ENCODE results near the gene MUTYH.

MUTYH gene

DNA sequence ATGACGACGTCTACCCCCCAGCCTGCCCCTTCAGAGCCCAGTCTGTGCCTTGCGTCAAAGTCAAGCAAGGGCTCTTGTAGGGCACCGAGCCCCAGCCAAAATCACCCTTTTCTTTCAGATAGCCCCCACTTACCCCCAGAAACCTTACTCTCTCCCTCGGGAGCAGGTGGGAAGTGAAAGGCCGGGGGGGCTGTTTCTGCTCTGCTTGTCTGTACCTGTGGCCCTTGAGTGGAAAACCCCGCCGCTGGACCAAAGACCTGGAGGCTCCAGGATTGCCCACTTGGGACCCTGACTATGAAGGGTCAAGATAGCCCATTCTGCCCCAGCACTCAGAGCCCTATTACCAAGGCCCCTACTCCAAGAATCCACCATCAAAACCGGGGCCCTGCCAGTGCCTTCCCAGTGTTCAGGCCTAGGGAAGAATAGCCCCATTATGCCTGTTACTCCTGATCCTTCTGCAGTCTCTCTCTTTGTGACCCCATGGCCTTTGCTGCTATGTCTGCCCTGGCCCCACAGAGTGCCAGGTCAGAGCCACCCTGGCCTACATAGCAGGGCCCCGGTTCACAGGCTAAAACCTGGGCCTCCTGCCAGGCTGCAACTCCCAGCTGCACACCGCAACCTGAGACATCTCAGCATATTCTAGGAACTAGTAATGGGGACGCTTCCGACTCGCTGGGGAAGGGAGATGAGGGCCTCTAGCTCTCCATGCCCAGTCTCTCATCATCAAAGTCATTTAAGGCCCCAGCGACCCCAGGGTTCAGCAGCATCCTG is 35.7 kb downstream of the MUTYH start:
- TF ChIP-seq, protein P1, sequence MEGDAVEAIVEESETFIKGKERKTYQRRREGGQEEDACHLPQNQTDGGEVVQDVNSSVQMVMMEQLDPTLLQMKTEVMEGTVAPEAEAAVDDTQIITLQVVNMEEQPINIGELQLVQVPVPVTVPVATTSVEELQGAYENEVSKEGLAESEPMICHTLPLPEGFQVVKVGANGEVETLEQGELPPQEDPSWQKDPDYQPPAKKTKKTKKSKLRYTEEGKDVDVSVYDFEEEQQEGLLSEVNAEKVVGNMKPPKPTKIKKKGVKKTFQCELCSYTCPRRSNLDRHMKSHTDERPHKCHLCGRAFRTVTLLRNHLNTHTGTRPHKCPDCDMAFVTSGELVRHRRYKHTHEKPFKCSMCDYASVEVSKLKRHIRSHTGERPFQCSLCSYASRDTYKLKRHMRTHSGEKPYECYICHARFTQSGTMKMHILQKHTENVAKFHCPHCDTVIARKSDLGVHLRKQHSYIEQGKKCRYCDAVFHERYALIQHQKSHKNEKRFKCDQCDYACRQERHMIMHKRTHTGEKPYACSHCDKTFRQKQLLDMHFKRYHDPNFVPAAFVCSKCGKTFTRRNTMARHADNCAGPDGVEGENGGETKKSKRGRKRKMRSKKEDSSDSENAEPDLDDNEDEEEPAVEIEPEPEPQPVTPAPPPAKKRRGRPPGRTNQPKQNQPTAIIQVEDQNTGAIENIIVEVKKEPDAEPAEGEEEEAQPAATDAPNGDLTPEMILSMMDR (conservative IDR thresholded peaks at IDR 0.05; ENCODE audit: low read depth, low read length) = no peak
- DNase-seq (ENCODE audit: low read depth) = peak; percentile 39
- peak overlapping the region; percentile 82 for H3K4me3 ChIP-seq (ENCODE audit: low read depth, low read length)

DNA sequence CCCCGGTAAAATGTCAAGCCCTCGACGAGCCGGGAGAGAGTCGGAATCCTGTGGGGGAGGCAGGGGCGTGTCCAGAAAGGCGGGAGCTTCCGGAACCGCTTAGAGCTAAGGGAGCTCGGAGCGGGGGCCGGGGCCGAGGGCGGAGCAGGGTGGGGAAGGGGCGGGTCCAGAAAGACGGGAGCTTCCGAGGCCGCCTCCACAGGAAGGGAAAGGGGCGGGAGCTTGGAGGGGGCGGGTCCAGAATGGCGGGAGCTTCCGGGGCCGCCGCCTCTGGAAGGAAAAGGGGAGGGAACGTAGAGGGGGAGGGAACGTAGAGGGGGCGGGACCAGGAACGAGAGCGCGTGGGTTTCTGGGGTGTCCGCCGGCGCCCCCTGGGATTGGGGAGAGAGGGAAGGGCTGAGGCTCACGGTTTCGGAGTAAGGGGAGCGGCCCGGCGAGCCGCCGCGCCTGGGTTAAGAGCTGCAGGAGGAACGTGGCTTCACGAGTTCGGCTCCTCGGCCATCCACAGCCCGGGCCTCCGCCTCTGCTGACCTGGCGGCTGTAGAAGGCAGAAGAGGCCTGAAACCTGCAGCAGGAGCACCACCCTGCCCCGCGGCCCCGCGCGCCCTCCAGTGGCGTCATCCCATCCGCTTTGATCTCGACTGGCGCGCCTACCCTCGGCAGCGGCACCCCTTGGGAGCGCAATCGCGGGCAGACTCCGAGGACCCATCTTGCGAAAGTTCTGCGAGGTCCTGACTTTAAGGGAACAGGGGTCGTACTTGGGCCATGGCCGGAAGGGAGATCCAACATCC is 36.5 kb downstream of the MUTYH start:
- DNase-seq (ENCODE audit: low read depth) = peak; percentile 99
- H3K4me3 ChIP-seq (ENCODE audit: low read depth, low read length) = peak overlapping the region; percentile 82
- TF ChIP-seq, protein P1 (conservative IDR thresholded peaks at IDR 0.05; ENCODE audit: low read depth, low read length) = peak; percentile 62

DNA sequence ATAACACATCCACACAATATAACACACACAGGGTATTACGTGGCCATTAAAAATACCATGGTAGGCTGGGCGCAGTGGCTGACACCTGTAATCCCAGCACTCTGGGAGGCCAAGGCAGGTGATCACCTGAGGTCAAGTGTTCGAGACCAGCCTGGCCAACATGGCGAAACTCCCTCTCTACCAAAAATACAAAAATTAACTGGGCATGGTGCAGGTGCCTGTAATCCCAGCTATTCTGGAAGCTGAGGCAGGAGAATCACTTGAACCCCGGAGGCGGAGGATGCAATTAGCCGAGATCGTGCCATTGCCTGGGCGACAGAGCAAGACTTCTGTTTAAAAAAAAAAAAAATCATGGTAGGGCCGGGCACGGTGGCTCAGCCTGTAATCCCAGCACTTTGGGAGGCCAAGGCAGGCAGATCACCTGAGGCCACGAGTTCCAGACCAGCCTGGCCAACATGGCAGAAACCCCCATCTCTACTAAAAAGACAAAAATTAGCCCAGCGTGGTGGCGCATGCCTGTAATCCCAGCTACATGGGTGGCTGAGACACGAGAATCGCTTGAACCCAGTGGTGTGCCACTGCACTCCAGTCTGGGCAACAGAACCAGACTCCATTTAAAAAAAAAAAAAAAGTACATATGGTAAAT is 37.6 kb downstream of the MUTYH start:
- no peak for DNase-seq (ENCODE audit: low read depth)
- peak overlapping the region; percentile 59 for H3K4me3 ChIP-seq (ENCODE audit: low read depth, low read length)
- TF ChIP-seq, protein P1 (conservative IDR thresholded peaks at IDR 0.05; ENCODE audit: low read depth, low read length) = no peak

GRCh38 chr1:45300669-45300997 is 39.6 kb downstream of the MUTYH start:
- DNase-seq (ENCODE audit: low read depth) = no peak
- TF ChIP-seq, protein P1 (conservative IDR thresholded peaks at IDR 0.05; ENCODE audit: low read depth, low read length) = no peak
- no peak overlapping the region for H3K4me3 ChIP-seq (ENCODE audit: low read depth, low read length)

DNA sequence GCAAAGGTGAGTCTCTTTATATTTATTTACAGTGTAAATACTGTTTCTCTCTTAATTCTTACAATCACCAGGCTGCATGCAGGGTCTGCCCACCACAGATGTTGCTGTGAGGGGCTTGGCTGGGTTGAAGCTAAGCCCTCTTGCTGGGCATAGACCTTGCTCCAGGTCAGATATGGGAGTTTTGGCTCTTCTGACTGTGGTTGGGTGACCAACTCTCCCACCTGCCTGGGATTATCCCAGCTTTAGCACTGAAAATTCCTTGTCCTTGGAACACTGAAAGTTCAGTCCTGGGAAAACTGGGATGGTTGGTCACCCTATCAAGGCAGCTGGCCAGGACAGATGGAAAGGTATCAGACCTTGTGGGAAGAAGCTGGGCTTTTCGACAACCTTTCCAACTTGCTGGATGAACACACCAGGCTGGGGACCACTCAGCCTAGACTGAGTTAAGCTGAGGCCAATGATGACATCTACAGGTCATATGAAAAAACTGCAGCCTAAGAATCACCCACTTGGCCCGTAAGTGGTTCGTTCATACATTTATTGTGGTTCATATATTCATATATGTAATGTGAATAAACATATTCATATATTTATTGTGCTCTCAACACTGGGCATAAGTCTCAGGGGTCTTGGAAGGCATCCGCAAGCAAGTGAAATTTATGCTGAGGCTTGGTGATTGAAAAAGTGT is 40.1 kb downstream of the MUTYH start:
- peak; percentile 93 for DNase-seq (ENCODE audit: low read depth)
- TF ChIP-seq, protein P1 (conservative IDR thresholded peaks at IDR 0.05; ENCODE audit: low read depth, low read length) = peak; percentile 80
- no peak overlapping the region for H3K4me3 ChIP-seq (ENCODE audit: low read depth, low read length)

GRCh38 chr1:45299296-45299695 is 40.9 kb downstream of the MUTYH start:
- TF ChIP-seq, protein P1 (conservative IDR thresholded peaks at IDR 0.05; ENCODE audit: low read depth, low read length) = no peak

More at GRCh38 chr1:45299296-45299695, 40.9 kb downstream of the MUTYH start:
- no peak for DNase-seq (ENCODE audit: low read depth)
- H3K4me3 ChIP-seq (ENCODE audit: low read depth, low read length) = no peak overlapping the region

All from choroid plexus epithelial cell (primary cell).